IPS-NIHi11 (cell line): Measurements from ENCODE around the gene PMM1.
"Not testable (repeated sequence)": the region's sequence is repeated elsewhere in the genome, so short reads cannot be mapped to it uniquely, and the experiment has no call there.

Experiments used
- DNase-seq: peaks from one replicate; pipeline ENCODE4 v3.0.0; 2012; ENCODE audit warnings: mixed read lengths, low spot score

Gene PMM1

GRCh38 chr22:41589391-41590241 lies at the start of gene PMM1:
PMM1 (minus strand) TSS chr22:41589840; CDS start chr22:41589805, 35 bp downstream.
- peak; percentile 100 for DNase-seq

GRCh38 chr22:41638748-41639147 lies 49.1 kb upstream of the PMM1 start:
- DNase-seq = no peak

DNA sequence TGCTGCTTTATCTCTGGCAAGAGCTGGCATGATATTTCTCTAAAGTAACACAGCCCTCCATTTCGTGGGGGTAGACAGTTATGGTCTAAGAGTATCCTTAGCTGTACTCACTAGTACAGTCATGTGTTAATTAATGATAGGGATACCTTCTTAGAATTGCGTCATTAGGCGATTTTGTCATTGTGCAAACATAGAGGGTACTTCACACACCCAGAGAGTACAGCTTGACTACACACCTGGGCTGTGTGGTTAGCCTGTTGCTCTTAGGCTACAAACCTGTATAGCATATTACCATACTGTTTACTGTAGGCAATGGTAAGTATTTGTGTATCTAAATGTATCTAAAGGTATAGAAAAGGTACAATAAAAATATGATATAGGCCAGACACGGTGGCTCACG lies 48.5 kb upstream of the PMM1 start:
- DNase-seq = no peak

- not testable (repeated sequence) for DNase-seq
Measured at GRCh38 chr22:41637623-41638022, 48.0 kb upstream of the PMM1 start.

GRCh38 chr22:41636467-41636866 lies 46.8 kb upstream of the PMM1 start:
- DNase-seq = no peak

DNA sequence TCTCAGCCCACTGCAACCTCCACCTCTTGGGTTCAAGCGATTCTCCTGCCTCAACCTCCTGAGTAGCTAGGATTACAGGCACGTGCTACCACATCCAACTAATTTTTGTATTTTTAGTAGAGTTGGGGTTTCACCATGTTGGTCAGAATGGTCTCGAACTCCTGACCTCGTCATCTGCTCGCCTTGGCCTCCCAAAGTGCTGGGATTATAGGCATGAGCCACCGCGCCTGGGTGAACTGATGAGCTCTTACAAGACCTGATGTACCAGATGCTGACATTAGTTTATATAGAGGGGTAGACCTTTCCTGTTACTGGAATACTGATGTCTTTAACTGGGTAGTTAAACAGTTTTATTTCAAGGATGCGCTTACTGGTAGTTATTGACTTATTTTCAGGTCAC lies 45.0 kb upstream of the PMM1 start:
- DNase-seq = not testable (repeated sequence)

DNA sequence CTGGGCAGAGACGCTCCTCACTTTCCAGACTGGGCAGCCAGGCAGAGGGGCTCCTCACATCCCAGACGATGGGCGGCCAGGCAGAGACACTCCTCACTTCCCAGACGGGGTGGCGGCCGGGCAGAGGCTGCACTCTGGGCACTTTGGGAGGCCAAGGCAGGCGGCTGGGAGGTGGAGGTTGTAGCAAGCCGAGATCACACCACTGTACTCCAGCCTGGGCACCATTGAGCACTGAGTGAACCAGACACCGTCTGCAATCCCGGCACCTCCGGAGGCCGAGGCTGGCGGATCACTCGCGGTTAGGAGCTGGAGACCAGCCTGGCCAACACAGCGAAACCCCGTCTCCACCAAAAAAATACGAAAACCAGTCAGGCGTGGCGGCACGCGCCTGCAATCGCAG lies 42.0 kb upstream of the PMM1 start:
- DNase-seq = not testable (repeated sequence)

DNA sequence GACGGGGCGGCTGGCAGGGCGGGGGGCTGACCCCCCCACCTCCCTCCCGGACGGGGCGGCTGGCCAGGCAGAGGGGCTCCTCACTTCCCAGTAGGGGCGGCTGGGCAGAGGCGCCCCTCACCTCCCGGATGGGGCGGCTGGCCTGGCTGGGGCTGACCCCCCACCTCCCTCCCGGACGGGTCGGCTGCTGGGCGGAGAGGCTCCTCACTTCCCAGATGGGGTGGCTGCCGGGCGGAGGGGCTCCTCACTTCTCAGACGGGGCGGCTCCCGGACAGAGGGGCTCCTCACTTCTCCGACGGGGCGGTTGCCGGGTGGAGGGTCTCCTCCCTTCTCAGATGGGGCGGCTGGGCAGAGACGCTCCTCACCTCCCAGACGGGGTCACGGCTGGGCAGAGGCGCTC lies 41.5 kb upstream of the PMM1 start:
- not testable (repeated sequence) for DNase-seq

GRCh38 chr22:41625577-41625976 lies 35.9 kb upstream of the PMM1 start:
- DNase-seq = no peak

GRCh38 chr22:41621911-41622179 lies 32.2 kb upstream of the PMM1 start:
- no peak for DNase-seq

- peak; percentile 100 for DNase-seq
Measured at GRCh38 chr22:41621099-41621910, 31.7 kb upstream of the PMM1 start, which contains the start of gene XRCC6. XRCC6 (plus strand) TSS chr22:41621295; CDS start chr22:41622005, 710 bp downstream.

GRCh38 chr22:41620589-41621098 lies 31.0 kb upstream of the PMM1 start, which contains the start of gene DESI1:
DESI1 (minus strand) TSS chr22:41621043; CDS start chr22:41620839, 204 bp downstream.
- DNase-seq = no peak

- DNase-seq = peak; percentile 59
Measured at GRCh38 chr22:41619979-41620588, 30.4 kb upstream of the PMM1 start.

DNA sequence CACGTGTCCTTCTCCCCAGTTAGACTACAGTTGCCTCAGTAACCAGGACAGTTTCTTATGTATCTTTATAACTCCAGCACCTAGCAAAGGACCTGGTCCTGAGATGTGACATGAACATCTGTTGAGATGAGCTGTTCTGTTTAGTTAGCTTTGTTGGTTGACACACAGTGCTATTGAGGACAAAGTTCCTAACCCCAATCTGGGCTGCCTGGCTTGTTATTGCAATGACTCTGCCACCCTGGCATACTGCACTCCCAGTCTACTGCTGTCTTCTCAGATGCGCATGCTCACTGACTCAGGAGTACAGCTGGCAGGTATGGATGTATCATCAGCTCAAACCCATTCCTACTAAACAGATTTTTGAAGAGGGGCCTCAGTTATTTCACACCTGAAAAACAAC lies 23.8 kb upstream of the PMM1 start:
- no peak for DNase-seq

- DNase-seq = no peak
Measured at GRCh38 chr22:41612603-41613306, 23.1 kb upstream of the PMM1 start.

DNA sequence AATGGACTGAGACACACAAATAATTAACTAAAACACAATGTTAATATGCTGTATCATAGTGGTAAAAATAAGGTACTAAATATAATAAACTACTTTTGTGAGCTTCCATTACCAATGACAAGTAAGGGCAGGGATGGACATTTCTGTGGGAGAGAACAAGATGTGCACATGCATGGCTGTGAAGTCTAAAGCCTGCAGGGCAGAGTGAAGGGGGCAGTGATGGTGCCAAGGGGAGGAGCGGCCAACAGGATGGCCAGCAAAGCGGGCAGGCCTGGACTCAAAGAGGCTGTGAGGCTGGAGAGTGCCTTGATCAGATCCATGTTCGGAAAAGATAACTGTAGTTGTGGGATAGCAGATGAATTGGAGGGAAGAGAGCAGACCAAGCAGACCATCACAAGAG lies 18.7 kb upstream of the PMM1 start:
- no peak for DNase-seq

DNA sequence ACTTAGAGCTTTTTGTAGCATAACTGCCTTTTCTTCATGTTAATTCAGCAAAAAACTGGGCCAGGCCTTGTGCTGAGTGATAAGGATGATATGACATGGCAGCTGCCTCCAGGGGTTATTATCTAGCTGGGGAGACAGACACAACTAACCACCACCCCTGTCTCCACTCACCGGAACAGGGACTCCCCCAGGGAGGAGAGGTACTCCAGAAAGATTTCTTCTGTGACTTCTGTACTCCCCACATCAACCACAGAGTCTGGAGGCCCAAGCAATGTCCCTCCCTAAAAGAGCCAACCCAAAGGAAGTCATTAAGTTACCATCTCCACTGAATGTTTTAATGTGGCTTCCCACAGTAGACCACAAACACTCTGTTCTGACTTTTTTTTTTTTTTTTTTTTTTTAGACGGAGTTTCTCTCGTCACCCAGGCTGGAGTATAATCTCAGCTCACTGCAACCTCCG lies 14.3 kb upstream of the PMM1 start:
- no peak for DNase-seq

- DNase-seq = no peak
Measured at GRCh38 chr22:41600976-41601375, 11.3 kb upstream of the PMM1 start.

GRCh38 chr22:41598891-41599635 lies 9.4 kb upstream of the PMM1 start:
- DNase-seq = no peak

DNA sequence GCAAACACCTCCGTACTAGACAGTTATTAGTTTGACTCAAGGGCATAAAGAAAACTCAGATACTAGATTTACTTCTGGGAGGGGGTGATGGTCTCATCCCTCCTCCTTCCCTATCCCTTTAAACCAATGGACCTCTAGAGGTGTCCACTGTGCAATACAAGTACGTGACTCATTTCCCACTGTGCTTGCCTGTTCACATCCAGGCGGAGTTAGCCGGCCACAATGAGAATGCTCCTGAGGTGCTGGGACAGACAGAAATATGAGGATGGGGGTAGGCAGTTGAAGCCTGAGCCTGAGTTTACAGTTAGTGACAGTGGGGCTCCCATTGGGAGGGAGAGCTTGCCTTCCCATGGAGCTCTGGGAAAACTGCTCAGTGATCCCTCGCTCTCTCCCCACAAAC lies 8.4 kb upstream of the PMM1 start:
- no peak for DNase-seq

GRCh38 chr22:41597635-41597953 lies 8.0 kb upstream of the PMM1 start:
- DNase-seq = no peak
